Caco-2 (cell line): ENCODE measurements around the gene CEP85L. TPM values are rescaled to one million over a fixed set of nuclear protein-coding genes. Genes with fewer than 3 reads are reported as not detected.
"Not testable (repeated sequence)": the region's sequence is repeated elsewhere in the genome, so short reads cannot be mapped to it uniquely, and the experiment has no call there.

Experiments used
- BruUV-seq: library from RNA; stranded (reverse); fragments of 400-500 nt; replicated peaks from 2 replicates; lab custom pipeline; 2021; lab: Mats Ljungman, UMichigan
- CTCF ChIA-PET: fragments of 300-600 bp; sonication (Branson Sonifier 250); formaldehyde crosslinking; loops from one replicate; lab custom pipeline; 2022; ENCODE audit warnings: antibody characterized with exemption; lab: Charles Lee
- POLR2A ChIA-PET: fragments of 300-600 bp; sonication (Branson Sonifier 250); formaldehyde crosslinking; loops from one replicate; lab custom pipeline; 2022; ENCODE audit warnings: antibody characterized with exemption; lab: Charles Lee
- DNase-seq, 2 experiments: peaks; one replicate each; pipeline versions ENCODE4 v3.0.0 to v3.0.0-alpha.2; 2020 to 2022
- H3K27me3 ChIP-seq: replicated peaks from 2 replicates; pipeline ENCODE4 v1.6.0; 2011; ENCODE audit warnings: low read length; ENCODE audit not compliant: control insufficient read depth, insufficient read depth
- H3K36me3 ChIP-seq: 2 replicates; pipeline ENCODE4 v1.5.1; 2011; ENCODE audit warnings: low read length; ENCODE audit not compliant: control insufficient read depth, insufficient read depth
- H3K4me1 ChIP-seq: fragments of 250-450 bp; sonication (Bioruptor Pico); 2 replicates; pipeline ENCODE4 v1.5.1; 2020; ENCODE audit warnings: mild to moderate bottlenecking
- H3K4me3 ChIP-seq: 2 replicates; pipeline ENCODE4 v1.5.1; 2011; ENCODE audit warnings: low read depth, mild to moderate bottlenecking, control low read depth, low read length
- H3K9me3 ChIP-seq: fragments of 250-450 bp; sonication (Bioruptor Pico); 2 replicates; pipeline ENCODE4 v1.5.1; 2020; ENCODE audit warnings: mild to moderate bottlenecking, moderate library complexity
- H3K27ac Mint-ChIP-seq: one replicate; pipeline ENCODE4 v1.8.0; 2022; ENCODE audit warnings: mixed read lengths; ENCODE audit not compliant: unreplicated experiment
- H3K27me3 Mint-ChIP-seq: one replicate; pipeline ENCODE4 v1.8.0; 2022; ENCODE audit warnings: mixed read lengths; ENCODE audit not compliant: insufficient read depth, unreplicated experiment
- H3K36me3 Mint-ChIP-seq: one replicate; pipeline ENCODE4 v1.8.0; 2022; ENCODE audit warnings: mild to moderate bottlenecking, mixed read lengths; ENCODE audit not compliant: insufficient read depth, unreplicated experiment
- H3K4me1 Mint-ChIP-seq: one replicate; pipeline ENCODE4 v1.8.0; 2022; ENCODE audit warnings: low read depth, mixed read lengths; ENCODE audit not compliant: unreplicated experiment
- H3K4me3 Mint-ChIP-seq: one replicate; pipeline ENCODE4 v1.8.0; 2022; ENCODE audit warnings: mild to moderate bottlenecking, moderate library complexity, mixed read lengths; ENCODE audit not compliant: unreplicated experiment
- H3K9me3 Mint-ChIP-seq: one replicate; pipeline ENCODE4 v1.8.0; 2022; ENCODE audit warnings: mixed read lengths; ENCODE audit not compliant: unreplicated experiment
- intact Hi-C: fragments of 100-400 bp; cut with micrococcal nuclease; formaldehyde crosslinking; loops from one replicate; pipeline ENCODE4 v1.10.0; 2022; ENCODE audit not compliant: unreplicated experiment
- total RNA-seq: library from RNA; stranded (reverse); gene quantifications from 2 replicates; pipeline ENCODE4 v1.2.3, GENCODE V29; 2022
- TF ChIP-seq, protein P1 (sequence below), 2 experiments: fragments of 200-600 bp in 1 of 2; IDR thresholded peaks; 1 replicate in 1 of 2; 2 replicates in 1 of 2; pipeline versions ENCODE4 v1.5.1 to v1.8.0; 2011 to 2022; ENCODE audit warnings: antibody characterized with exemption in 1 of 2, control low read depth in 1 of 2, inconsistent platforms in 1 of 2, low read depth in 1 of 2, low read length in 1 of 2, mild to moderate bottlenecking in 1 of 2, moderate library complexity in 1 of 2; ENCODE audit not compliant: insufficient read depth in 1 of 2, severe bottlenecking in 1 of 2, unreplicated experiment in 1 of 2

CEP85L gene
- total RNA-seq, 1 experiment from 2014 or later: 0.29 TPM

GRCh38 chr6:118436482-118436881 lies 214.9 kb downstream of the CEP85L start:
- DNase-seq: no peak

DNA sequence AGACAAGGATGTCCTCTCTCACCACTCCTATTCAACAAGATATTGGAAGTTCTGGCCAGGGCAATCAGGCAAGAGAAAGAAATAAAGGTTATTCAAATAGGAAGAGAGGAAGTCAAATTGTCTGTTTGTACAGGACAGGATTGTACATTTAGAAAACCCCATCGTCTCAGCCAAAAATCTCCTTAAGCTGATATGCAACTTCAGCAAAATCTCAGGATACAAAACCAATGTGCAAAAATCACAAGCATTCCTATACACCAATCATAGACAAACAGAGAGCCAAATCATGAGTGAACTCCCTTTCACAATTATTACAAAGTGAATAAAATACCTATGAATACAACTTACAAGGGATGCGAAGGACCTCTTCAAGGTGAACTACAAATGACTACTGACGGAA lies 217.2 kb downstream of the CEP85L start:
- intact Hi-C loops, BruUV-seq, POLR2A ChIA-PET, H3K27me3 ChIP-seq, H3K4me3 ChIP-seq, H3K9me3 Mint-ChIP-seq, DNase-seq, H3K4me3 Mint-ChIP-seq, CTCF ChIA-PET, H3K36me3 ChIP-seq, H3K9me3 ChIP-seq, H3K4me1 ChIP-seq, H3K27ac Mint-ChIP-seq, H3K27me3 Mint-ChIP-seq, H3K4me1 Mint-ChIP-seq, H3K36me3 Mint-ChIP-seq: not testable (repeated sequence)

More at GRCh38 chr6:118436482-118436881, 214.9 kb downstream of the CEP85L start:
- no peaks in the 10 kb centered on the region for H3K27me3 ChIP-seq
- H3K27me3 Mint-ChIP-seq: no peaks in the 10 kb centered on the region
- ChIA-PET POLR2A (no interaction called here), CTCF (interaction anchor here (0.6 kb wide), 1 partner anchor 186 kb away, joined by 3 read pairs; no protein-coding TSS in a partner anchor)
- no peaks in the 10 kb centered on the region for H3K9me3 ChIP-seq
- H3K27ac Mint-ChIP-seq: no peak overlapping the region
- H3K36me3 ChIP-seq: no peaks in the 10 kb centered on the region
- H3K4me3 Mint-ChIP-seq: no peak overlapping the region
- no peaks in the 10 kb centered on the region for H3K4me1 ChIP-seq
- H3K4me1 Mint-ChIP-seq: no peaks in the 10 kb centered on the region
- H3K36me3 Mint-ChIP-seq: no peaks in the 10 kb centered on the region
- TF ChIP-seq, protein P1, sequence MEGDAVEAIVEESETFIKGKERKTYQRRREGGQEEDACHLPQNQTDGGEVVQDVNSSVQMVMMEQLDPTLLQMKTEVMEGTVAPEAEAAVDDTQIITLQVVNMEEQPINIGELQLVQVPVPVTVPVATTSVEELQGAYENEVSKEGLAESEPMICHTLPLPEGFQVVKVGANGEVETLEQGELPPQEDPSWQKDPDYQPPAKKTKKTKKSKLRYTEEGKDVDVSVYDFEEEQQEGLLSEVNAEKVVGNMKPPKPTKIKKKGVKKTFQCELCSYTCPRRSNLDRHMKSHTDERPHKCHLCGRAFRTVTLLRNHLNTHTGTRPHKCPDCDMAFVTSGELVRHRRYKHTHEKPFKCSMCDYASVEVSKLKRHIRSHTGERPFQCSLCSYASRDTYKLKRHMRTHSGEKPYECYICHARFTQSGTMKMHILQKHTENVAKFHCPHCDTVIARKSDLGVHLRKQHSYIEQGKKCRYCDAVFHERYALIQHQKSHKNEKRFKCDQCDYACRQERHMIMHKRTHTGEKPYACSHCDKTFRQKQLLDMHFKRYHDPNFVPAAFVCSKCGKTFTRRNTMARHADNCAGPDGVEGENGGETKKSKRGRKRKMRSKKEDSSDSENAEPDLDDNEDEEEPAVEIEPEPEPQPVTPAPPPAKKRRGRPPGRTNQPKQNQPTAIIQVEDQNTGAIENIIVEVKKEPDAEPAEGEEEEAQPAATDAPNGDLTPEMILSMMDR (IDR thresholded peaks at IDR 0.05; ENCODE audit: insufficient read depth in 1 of 2, low read depth in 1 of 2, low read length in 1 of 2, severe bottlenecking in 1 of 2, unreplicated experiment in 1 of 2): no peak
- BruUV-seq: no TSS peak
- intact Hi-C loops: no loop called here
- no peak overlapping the region for H3K4me3 ChIP-seq
- H3K9me3 Mint-ChIP-seq: no peaks in the 10 kb centered on the region

GRCh38 chr6:118421312-118421711 lies 230.1 kb downstream of the CEP85L start:
- DNase-seq, H3K9me3 ChIP-seq, H3K4me3 Mint-ChIP-seq, H3K27me3 ChIP-seq, CTCF ChIA-PET, H3K27me3 Mint-ChIP-seq, H3K4me1 ChIP-seq, intact Hi-C loops, H3K36me3 ChIP-seq, H3K4me3 ChIP-seq, H3K27ac Mint-ChIP-seq, H3K4me1 Mint-ChIP-seq, H3K36me3 Mint-ChIP-seq, H3K9me3 Mint-ChIP-seq, POLR2A ChIA-PET, BruUV-seq: not testable (repeated sequence)

- POLR2A ChIA-PET: no interaction called here
- no peaks in the 10 kb centered on the region for H3K4me1 Mint-ChIP-seq
- intact Hi-C loops: no loop called here
- no peak for DNase-seq
- no peak overlapping the region for H3K4me3 Mint-ChIP-seq
- TF ChIP-seq, protein P1 (IDR thresholded peaks at IDR 0.05; ENCODE audit: insufficient read depth in 1 of 2, low read depth in 1 of 2, low read length in 1 of 2, severe bottlenecking in 1 of 2, unreplicated experiment in 1 of 2): no peak
- no peaks in the 10 kb centered on the region for H3K27me3 ChIP-seq
- CTCF ChIA-PET: no interaction called here
- H3K27ac Mint-ChIP-seq: no peak overlapping the region
- H3K36me3 ChIP-seq: no peaks in the 10 kb centered on the region
- H3K9me3 ChIP-seq: no peaks in the 10 kb centered on the region
- H3K36me3 Mint-ChIP-seq: no peaks in the 10 kb centered on the region
- H3K9me3 Mint-ChIP-seq: no peaks in the 10 kb centered on the region
- BruUV-seq: no TSS peak
- H3K4me1 ChIP-seq: no peaks in the 10 kb centered on the region
- no peak overlapping the region for H3K4me3 ChIP-seq
- H3K27me3 Mint-ChIP-seq: peaks cover 5% of the 10 kb centered on the region
These were observed 231.7 kb downstream of the CEP85L start for GRCh38 chr6:118419448-118420394.
